Activated CD8-positive, alpha-beta T cell treated with anti-CD3 and anti-CD28 coated beads for 36 hours (primary cell): ENCODE measurements around the gene SERPINH1. TPM values are rescaled to one million over a fixed set of nuclear protein-coding genes. Genes with fewer than 3 reads are reported as not detected.

ENCODE experiments used
- ATAC-seq: fragments of 200-7000 bp; cut with Tn5 transposase; one replicate; pipeline ENCODE4 v1.10.0; 2021; ENCODE audit warnings: mild to moderate bottlenecking, moderate library complexity
- CTCF ChIA-PET: fragments of 350-600 bp; sonication (Branson Sonifier 250); formaldehyde crosslinking; loops from one replicate; lab custom pipeline; 2021; ENCODE audit warnings: antibody characterized with exemption; lab: Charles Lee
- POLR2A ChIA-PET: fragments of 350-600 bp; sonication (Branson Sonifier 250); formaldehyde crosslinking; loops from one replicate; lab custom pipeline; 2021; ENCODE audit warnings: antibody characterized with exemption; lab: Charles Lee
- DNase-seq: peaks from one replicate; pipeline ENCODE4 v3.0.0-alpha.2; 2020
- H3K27ac Mint-ChIP-seq: one replicate; pipeline ENCODE4 v1.8.0; 2021; ENCODE audit warnings: mild to moderate bottlenecking, mixed read lengths
- H3K27me3 Mint-ChIP-seq: one replicate; pipeline ENCODE4 v1.8.0; 2021; ENCODE audit warnings: mixed read lengths
- H3K36me3 Mint-ChIP-seq: one replicate; pipeline ENCODE4 v1.8.0; 2021; ENCODE audit warnings: low read depth, mixed read lengths
- H3K4me1 Mint-ChIP-seq: one replicate; pipeline ENCODE4 v1.8.0; 2021; ENCODE audit warnings: low read depth, mixed read lengths
- H3K4me3 Mint-ChIP-seq: one replicate; pipeline ENCODE4 v1.8.0; 2021; ENCODE audit warnings: mild to moderate bottlenecking, moderate library complexity, mixed read lengths
- H3K9me3 Mint-ChIP-seq: one replicate; pipeline ENCODE4 v1.8.0; 2021; ENCODE audit warnings: mixed read lengths
- CTCF ChIP-seq: fragments of 200-600 bp; IDR thresholded peaks from one replicate; pipeline ENCODE4 v1.8.0; 2022; ENCODE audit warnings: antibody characterized with exemption, mild to moderate bottlenecking
- intact Hi-C: fragments of 100-400 bp; cut with micrococcal nuclease; formaldehyde crosslinking; loops from one replicate; pipeline ENCODE4 v1.10.0; 2022
- total RNA-seq, 2 experiments: library from RNA; stranded (reverse); gene quantifications; one replicate each; pipeline ENCODE4 v1.2.3, GENCODE V29; 2021

Gene SERPINH1
- total RNA-seq, 2 experiments from 2014 or later: 15.7 to 17.7 TPM

- ATAC-seq: no peak
- Mint-ChIP-seq H3K4me3 (no peak overlapping the region), H3K9me3 (no peaks in the 10 kb centered on the region), H3K27ac (no peak overlapping the region), H3K27me3 (no peaks in the 10 kb centered on the region), H3K36me3 (peaks cover 11% of the 10 kb centered on the region), H3K4me1 (peaks cover 19% of the 10 kb centered on the region)
- CTCF ChIA-PET: interaction anchor here (2.0 to 4.1 kb wide), 2 partner anchors 9 to 124 kb away, joined by 5 to 22 read pairs; no protein-coding TSS in a partner anchor
- DNase-seq: no peak
- TF ChIP-seq CTCF: no peak
- intact Hi-C loops: no loop called here
- POLR2A ChIA-PET: interaction anchor here (1.9 to 7.4 kb wide), 2 partner anchors 8 to 14 kb away, joined by 4 to 34 read pairs; partner anchors contain the start of gene SERPINH1
Measured at GRCh38 chr11:75568616-75569219, 6.7 kb downstream of the SERPINH1 start.

GRCh38 chr11:75570559-75571139 is 8.6 kb downstream of the SERPINH1 start:
- intact Hi-C loops: no loop called here
- CTCF ChIA-PET: interaction anchor here (1.6 kb wide), 1 partner anchor 119 kb away, joined by 5 read pairs; no protein-coding TSS in a partner anchor
- POLR2A ChIA-PET: interaction anchor here (7.4 kb wide), 1 partner anchor 10 kb away, joined by 34 read pairs; the partner anchor contains the start of gene SERPINH1
- no peak overlapping the region for H3K27ac Mint-ChIP-seq
- peaks cover 6% of the 10 kb centered on the region for H3K4me1 Mint-ChIP-seq
- DNase-seq (no peak), ATAC-seq (no peak)
- no peak overlapping the region for H3K4me3 Mint-ChIP-seq
- no peak for TF ChIP-seq CTCF
- no peaks in the 10 kb centered on the region for H3K27me3 Mint-ChIP-seq
- no peaks in the 10 kb centered on the region for H3K9me3 Mint-ChIP-seq
- peaks cover 11% of the 10 kb centered on the region for H3K36me3 Mint-ChIP-seq

GRCh38 chr11:75571625-75572024 is 9.6 kb downstream of the SERPINH1 start:
- POLR2A ChIA-PET: interaction anchor here (7.4 kb wide), 1 partner anchor 11 kb away, joined by 34 read pairs; the partner anchor contains the start of gene SERPINH1
- H3K4me1 Mint-ChIP-seq: peaks cover 3% of the 10 kb centered on the region
- no peak for TF ChIP-seq CTCF
- H3K9me3 Mint-ChIP-seq: no peaks in the 10 kb centered on the region
- H3K4me3 Mint-ChIP-seq: no peak overlapping the region
- no peak overlapping the region for H3K27ac Mint-ChIP-seq
- no peaks in the 10 kb centered on the region for H3K27me3 Mint-ChIP-seq
- intact Hi-C loops: no loop called here
- CTCF ChIA-PET: interaction anchor here (1.3 kb wide), 1 partner anchor 11 kb away, joined by 5 read pairs; no protein-coding TSS in a partner anchor
- H3K36me3 Mint-ChIP-seq: peaks cover 11% of the 10 kb centered on the region
- DNase-seq: no peak
- no peak for ATAC-seq

- TF ChIP-seq CTCF: no peak
- DNase-seq (no peak), ATAC-seq (no peak)
- intact Hi-C loops: no loop called here
- H3K4me3 Mint-ChIP-seq: no peak overlapping the region
- no peaks in the 10 kb centered on the region for H3K9me3 Mint-ChIP-seq
- no peaks in the 10 kb centered on the region for H3K27me3 Mint-ChIP-seq
- H3K27ac Mint-ChIP-seq: no peak overlapping the region
- POLR2A ChIA-PET: interaction anchor here (7.4 kb wide), 1 partner anchor 12 kb away, joined by 34 read pairs; the partner anchor contains the start of gene SERPINH1
- CTCF ChIA-PET: interaction anchor here (1.3 kb wide), 1 partner anchor 9 kb away, joined by 5 read pairs; no protein-coding TSS in a partner anchor
- H3K4me1 Mint-ChIP-seq: peaks cover 8% of the 10 kb centered on the region
- H3K36me3 Mint-ChIP-seq: peaks cover 11% of the 10 kb centered on the region
Measured at GRCh38 chr11:75572744-75573143, 10.7 kb downstream of the SERPINH1 start.
